OCI-LY1 (cell line): ENCODE results near the gene E4F1.

Experiments used
- CTCF ChIP-seq: fragments of 200-600 bp; sonication (generic), shearing (Covaris generic); IDR thresholded peaks from 2 replicates; pipeline ENCODE4 v1.5.1; 2017; ENCODE audit warnings: mild to moderate bottlenecking, antibody characterized with exemption, low read length, moderate library complexity, mixed read lengths
- EZH2 ChIP-seq: fragments of 200-600 bp; sonication (generic), shearing (Covaris generic); IDR thresholded peaks from 2 replicates; pipeline ENCODE4 v1.8.0; 2017; ENCODE audit warnings: borderline replicate concordance, mixed run types, mild to moderate bottlenecking, antibody characterized with exemption, low read length, moderate library complexity, mixed read lengths

- no peak for TF ChIP-seq CTCF
- TF ChIP-seq EZH2, result no peak
Observed at GRCh38 chr16:2270070-2270462, 46.7 kb downstream of the E4F1 start.
